PC-3 (cell line): ENCODE data around the gene SH3BP5.

Source experiments
- CTCF ChIP-seq: fragments of 300-600 bp; sonication (generic); conservative IDR thresholded peaks from 2 replicates; pipeline ENCODE4 v1.5.1; 2017; ENCODE audit warnings: antibody characterized with exemption, low read depth, mild to moderate bottlenecking, low read length
- EZH2 ChIP-seq: fragments of 300-600 bp; sonication (generic); IDR thresholded peaks from one replicate; pipeline ENCODE4 v1.6.1; 2017; ENCODE audit warnings: antibody characterized with exemption, mild to moderate bottlenecking, low read length; ENCODE audit not compliant: unreplicated experiment
- EZH2phosphoT487 ChIP-seq: fragments of 300-600 bp; sonication (generic); IDR thresholded peaks from 2 replicates; pipeline ENCODE4 v1.6.1; 2018; ENCODE audit warnings: mild to moderate bottlenecking, antibody characterized with exemption, low read length, borderline replicate concordance

- TF ChIP-seq CTCF (no peak), EZH2phosphoT487 (no peak), EZH2 (no peak)
Measured at GRCh38 chr3:15299036-15299435, 33.4 kb downstream of the SH3BP5 start.
